Tibial artery (tissue), 4 donors: ENCODE data around the gene CD46.
A peak's percentile ranks its signal among the peaks of the same experiment; 100 is the strongest.

Experiments used
- DNase-seq, 2 donors: peaks; one replicate each; pipeline ENCODE4 v3.0.0-alpha.2; 2019
- H3K27ac ChIP-seq, 2 donors: fragments of 200-600 bp; sonication (generic) in 1 of 2; 1 replicate in 1 of 2; 2 replicates in 1 of 2; pipeline ENCODE4 v1.5.1; 2018 to 2019; ENCODE audit warnings: mild to moderate bottlenecking in 1 of 2
- H3K27me3 ChIP-seq, 2 donors: fragments of 200-600 bp; sonication (generic) in 1 of 2; one replicate each; pipeline versions ENCODE4 v1.5.1 to v1.6.0; 2016 to 2019
- H3K36me3 ChIP-seq, 3 donors: fragments of 200-600 bp; sonication (generic) in 2 of 3; one replicate each; pipeline ENCODE4 v1.5.1; 2016 to 2019; ENCODE audit warnings: mild to moderate bottlenecking in 2 of 3
- H3K4me1 ChIP-seq, 4 donors: fragments of 200-600 bp; sonication (generic) in 2 of 4; 1 replicate in 3 of 4; 2 replicates in 1 of 4; pipeline ENCODE4 v1.5.1; 2016 to 2019
- H3K4me3 ChIP-seq, 2 donors: fragments of 200-600 bp; sonication (generic) in 1 of 2; 1 replicate in 1 of 2; 2 replicates in 1 of 2; pipeline ENCODE4 v1.5.1; 2018 to 2019; ENCODE audit warnings: mild to moderate bottlenecking in 2 of 2
- H3K9me3 ChIP-seq, 3 donors: fragments of 200-600 bp; sonication (generic) in 1 of 3; one replicate each; pipeline ENCODE4 v1.5.1; 2016 to 2019
- intact Hi-C: fragments of 100-400 bp; cut with DNase I; formaldehyde crosslinking; loops from one replicate; pipeline ENCODE4 v1.15.0; 2023; ENCODE audit warnings: low total_unique reads
- TF ChIP-seq, protein P1 (sequence below), 2 experiments: fragments of 200-600 bp in 1 of 2; fragments of 450-650 bp in 1 of 2; IDR thresholded peaks; one replicate each; pipeline ENCODE4 v1.5.1; 2017 to 2019; ENCODE audit warnings: antibody characterized with exemption in 2 of 2, mild to moderate bottlenecking in 1 of 2, moderate library complexity in 1 of 2

Gene CD46

GRCh38 chr1:207820568-207821463 lies 69.0 kb downstream of the CD46 start:
- DNase-seq, result peak; percentile 39 to 64
- H3K36me3 ChIP-seq, result peaks cover 38 to 57% (median 48%) of the 10 kb centered on the region in 3 donors
- TF ChIP-seq, protein P1, sequence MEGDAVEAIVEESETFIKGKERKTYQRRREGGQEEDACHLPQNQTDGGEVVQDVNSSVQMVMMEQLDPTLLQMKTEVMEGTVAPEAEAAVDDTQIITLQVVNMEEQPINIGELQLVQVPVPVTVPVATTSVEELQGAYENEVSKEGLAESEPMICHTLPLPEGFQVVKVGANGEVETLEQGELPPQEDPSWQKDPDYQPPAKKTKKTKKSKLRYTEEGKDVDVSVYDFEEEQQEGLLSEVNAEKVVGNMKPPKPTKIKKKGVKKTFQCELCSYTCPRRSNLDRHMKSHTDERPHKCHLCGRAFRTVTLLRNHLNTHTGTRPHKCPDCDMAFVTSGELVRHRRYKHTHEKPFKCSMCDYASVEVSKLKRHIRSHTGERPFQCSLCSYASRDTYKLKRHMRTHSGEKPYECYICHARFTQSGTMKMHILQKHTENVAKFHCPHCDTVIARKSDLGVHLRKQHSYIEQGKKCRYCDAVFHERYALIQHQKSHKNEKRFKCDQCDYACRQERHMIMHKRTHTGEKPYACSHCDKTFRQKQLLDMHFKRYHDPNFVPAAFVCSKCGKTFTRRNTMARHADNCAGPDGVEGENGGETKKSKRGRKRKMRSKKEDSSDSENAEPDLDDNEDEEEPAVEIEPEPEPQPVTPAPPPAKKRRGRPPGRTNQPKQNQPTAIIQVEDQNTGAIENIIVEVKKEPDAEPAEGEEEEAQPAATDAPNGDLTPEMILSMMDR (IDR thresholded peaks at IDR 0.05), result no peak
- H3K9me3 ChIP-seq, result no peaks in the 10 kb centered on the region
- peaks cover 0 to 81% (median 63%) of the 10 kb centered on the region in 4 donors for H3K4me1 ChIP-seq
- intact Hi-C loops, result no loop called here
- peak overlapping the region; percentile 63 to 81 for H3K4me3 ChIP-seq
- H3K27me3 ChIP-seq, result no peaks in the 10 kb centered on the region
- peak overlapping the region; percentile 100 for H3K27ac ChIP-seq

- peak; percentile 26 to 68 for DNase-seq
These were observed 69.7 kb downstream of the CD46 start for GRCh38 chr1:207821464-207822045.

GRCh38 chr1:207822124-207822601 lies 70.3 kb downstream of the CD46 start:
- Histone ChIP-seq H3K36me3 (peaks cover 24 to 44% (median 35%) of the 10 kb centered on the region in 3 donors), H3K27ac (peak overlapping the region; percentile 100), H3K9me3 (no peaks in the 10 kb centered on the region), H3K4me1 (peaks cover 0 to 81% (median 62%) of the 10 kb centered on the region in 4 donors), H3K4me3 (peak overlapping the region; percentile 63 to 81), H3K27me3 (no peaks in the 10 kb centered on the region)
- intact Hi-C loops, result no loop called here
- DNase-seq, result peak; percentile 23 to 78
- TF ChIP-seq, protein P1 (IDR thresholded peaks at IDR 0.05), result no peak

More at GRCh38 chr1:207821464-207822045, 69.7 kb downstream of the CD46 start:
- Histone ChIP-seq H3K27ac (peak overlapping the region; percentile 100), H3K27me3 (no peaks in the 10 kb centered on the region), H3K4me3 (peak overlapping the region; percentile 63 to 81), H3K4me1 (peaks cover 0 to 81% (median 62%) of the 10 kb centered on the region in 4 donors), H3K9me3 (no peaks in the 10 kb centered on the region), H3K36me3 (peaks cover 30 to 50% (median 41%) of the 10 kb centered on the region in 3 donors)
- TF ChIP-seq, protein P1 (IDR thresholded peaks at IDR 0.05), result no peak
- intact Hi-C loops, result no loop called here

DNA sequence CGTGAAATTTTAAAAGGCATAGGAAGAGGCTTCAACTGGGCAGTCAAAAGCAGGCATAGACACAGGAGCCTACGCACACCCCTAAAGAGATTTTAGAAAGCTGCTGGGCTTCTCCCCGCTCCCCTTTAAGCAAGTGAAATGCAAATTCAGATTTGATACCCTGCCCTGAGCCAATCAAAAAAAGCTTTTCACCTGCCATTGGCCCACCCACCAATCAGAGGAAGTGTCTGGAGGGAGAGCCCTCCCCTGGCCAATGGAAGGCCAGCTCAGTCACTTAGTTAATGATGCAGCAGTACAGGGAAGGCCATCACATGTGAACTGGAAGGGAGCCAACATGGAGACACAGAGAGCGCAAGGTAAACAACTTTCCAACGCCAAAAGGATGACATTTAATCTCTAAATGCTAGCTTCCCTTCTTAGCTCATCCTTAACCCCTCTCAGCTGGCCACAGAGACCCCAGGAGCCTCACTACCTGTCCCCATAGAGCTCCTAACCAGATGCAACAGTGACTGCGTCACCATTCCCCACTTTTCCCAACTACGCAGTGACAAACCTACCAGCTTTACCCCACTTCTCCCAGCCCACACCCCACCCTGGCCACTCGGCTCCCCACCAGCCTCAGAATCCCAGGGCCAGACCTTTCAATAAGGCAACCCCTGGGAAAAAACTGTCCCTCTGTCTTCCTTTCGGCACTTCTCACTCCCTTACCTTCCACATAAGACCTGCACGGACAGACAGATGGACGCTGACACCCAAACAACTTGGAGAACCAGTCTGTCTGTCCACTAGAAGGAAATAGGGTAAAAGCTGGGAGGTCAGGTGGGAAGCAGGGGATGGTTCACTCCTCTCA lies 71.0 kb downstream of the CD46 start:
- TF ChIP-seq, protein P1 (IDR thresholded peaks at IDR 0.05), result no peak
- intact Hi-C loops, result no loop called here
- H3K27me3 ChIP-seq, result no peaks in the 10 kb centered on the region
- H3K4me1 ChIP-seq, result peaks cover 0 to 79% (median 62%) of the 10 kb centered on the region in 4 donors
- H3K36me3 ChIP-seq, result peaks cover 20 to 37% (median 28%) of the 10 kb centered on the region in 3 donors
- DNase-seq, result peak; percentile 97
- H3K9me3 ChIP-seq, result no peaks in the 10 kb centered on the region
- peak overlapping the region; percentile 100 for H3K27ac ChIP-seq
- peak overlapping the region; percentile 63 to 81 for H3K4me3 ChIP-seq

GRCh38 chr1:207823531-207823879 lies 71.7 kb downstream of the CD46 start:
- no peaks in the 10 kb centered on the region for H3K27me3 ChIP-seq
- peaks cover 20 to 32% (median 24%) of the 10 kb centered on the region in 3 donors for H3K36me3 ChIP-seq
- DNase-seq, result no peak
- intact Hi-C loops, result no loop called here
- no peaks in the 10 kb centered on the region for H3K9me3 ChIP-seq
- peak overlapping the region; percentile 100 for H3K27ac ChIP-seq
- TF ChIP-seq, protein P1 (IDR thresholded peaks at IDR 0.05), result no peak
- peak overlapping the region; percentile 63 to 81 for H3K4me3 ChIP-seq
- H3K4me1 ChIP-seq, result peaks cover 0 to 80% (median 62%) of the 10 kb centered on the region in 4 donors
